Measurements from ENCODE around the gene FBXL19.

- TF ChIP-seq CTCF (IDR thresholded peaks at IDR 0.05; ENCODE audit: poor library complexity, severe bottlenecking) (no peak), SMC3 (conservative IDR thresholded peaks at IDR 0.05; ENCODE audit: poor library complexity) (no peak), MXI1 (conservative IDR thresholded peaks at IDR 0.05; ENCODE audit: poor library complexity, severe bottlenecking) (no peak), TAF1 (IDR thresholded peaks at IDR 0.05; ENCODE audit: low read depth) (no peak), REST (IDR thresholded peaks at IDR 0.05; ENCODE audit: borderline replicate concordance) (no peak)
These were observed 20.4 kb upstream of the FBXL19 start for GRCh38 chr16:30903002-30903401.

All from neural cell (in vitro differentiated cells).